ENCODE results near the gene SCYGR5. TPM values are rescaled to one million over a fixed set of nuclear protein-coding genes. Genes with fewer than 3 reads are reported as not detected.

The SCYGR5 gene
- total RNA-seq, 1 donor from 2014 or later, result not detected

DNA sequence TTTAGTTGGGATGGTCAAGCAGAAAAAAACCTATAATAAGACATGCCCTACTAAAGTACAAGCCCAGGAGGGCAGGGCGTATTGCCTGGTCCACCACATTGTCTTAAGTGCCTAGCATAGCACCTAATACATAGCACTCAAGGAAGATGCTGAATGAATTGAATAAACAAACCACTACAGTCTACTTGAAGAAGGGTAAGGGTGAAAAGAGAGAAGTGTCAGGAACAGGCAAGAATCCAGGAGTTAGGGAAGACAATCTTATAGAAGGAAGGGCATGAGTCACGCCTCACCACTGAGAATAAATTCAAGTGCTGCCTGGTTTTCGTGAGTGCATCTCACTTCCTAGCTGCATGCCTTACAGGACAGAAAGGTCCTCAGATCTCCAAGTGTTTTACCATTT lies 37.4 kb downstream of the SCYGR5 start:
- TF ChIP-seq, protein P1, sequence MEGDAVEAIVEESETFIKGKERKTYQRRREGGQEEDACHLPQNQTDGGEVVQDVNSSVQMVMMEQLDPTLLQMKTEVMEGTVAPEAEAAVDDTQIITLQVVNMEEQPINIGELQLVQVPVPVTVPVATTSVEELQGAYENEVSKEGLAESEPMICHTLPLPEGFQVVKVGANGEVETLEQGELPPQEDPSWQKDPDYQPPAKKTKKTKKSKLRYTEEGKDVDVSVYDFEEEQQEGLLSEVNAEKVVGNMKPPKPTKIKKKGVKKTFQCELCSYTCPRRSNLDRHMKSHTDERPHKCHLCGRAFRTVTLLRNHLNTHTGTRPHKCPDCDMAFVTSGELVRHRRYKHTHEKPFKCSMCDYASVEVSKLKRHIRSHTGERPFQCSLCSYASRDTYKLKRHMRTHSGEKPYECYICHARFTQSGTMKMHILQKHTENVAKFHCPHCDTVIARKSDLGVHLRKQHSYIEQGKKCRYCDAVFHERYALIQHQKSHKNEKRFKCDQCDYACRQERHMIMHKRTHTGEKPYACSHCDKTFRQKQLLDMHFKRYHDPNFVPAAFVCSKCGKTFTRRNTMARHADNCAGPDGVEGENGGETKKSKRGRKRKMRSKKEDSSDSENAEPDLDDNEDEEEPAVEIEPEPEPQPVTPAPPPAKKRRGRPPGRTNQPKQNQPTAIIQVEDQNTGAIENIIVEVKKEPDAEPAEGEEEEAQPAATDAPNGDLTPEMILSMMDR (conservative IDR thresholded peaks at IDR 0.05; ENCODE audit: low read depth, low read length), result no peak
- no peak for DNase-seq (ENCODE audit: low read depth)
- H3K4me3 ChIP-seq (ENCODE audit: low read depth, low read length), result no peak overlapping the region

- no peak overlapping the region for H3K4me3 ChIP-seq (ENCODE audit: low read depth, low read length)
- no peak for DNase-seq (ENCODE audit: low read depth)
- TF ChIP-seq, protein P1 (conservative IDR thresholded peaks at IDR 0.05; ENCODE audit: low read depth, low read length), result no peak
Observed at GRCh38 chr2:227706859-227707258, 40.3 kb downstream of the SCYGR5 start.

- no peak for DNase-seq (ENCODE audit: low read depth)
- TF ChIP-seq, protein P1 (conservative IDR thresholded peaks at IDR 0.05; ENCODE audit: low read depth, low read length), result no peak
- no peak overlapping the region for H3K4me3 ChIP-seq (ENCODE audit: low read depth, low read length)
Observed at GRCh38 chr2:227707390-227707789, 40.8 kb downstream of the SCYGR5 start.

- no peak overlapping the region for H3K4me3 ChIP-seq (ENCODE audit: low read depth, low read length)
- TF ChIP-seq, protein P1 (conservative IDR thresholded peaks at IDR 0.05; ENCODE audit: low read depth, low read length), result no peak
- DNase-seq (ENCODE audit: low read depth), result no peak
Observed at GRCh38 chr2:227710986-227711385, 44.4 kb downstream of the SCYGR5 start.

GRCh38 chr2:227713291-227713690 lies 46.7 kb downstream of the SCYGR5 start:
- TF ChIP-seq, protein P1 (conservative IDR thresholded peaks at IDR 0.05; ENCODE audit: low read depth, low read length), result no peak
- DNase-seq (ENCODE audit: low read depth), result no peak
- no peak overlapping the region for H3K4me3 ChIP-seq (ENCODE audit: low read depth, low read length)

- DNase-seq (ENCODE audit: low read depth), result no peak
- no peak overlapping the region for H3K4me3 ChIP-seq (ENCODE audit: low read depth, low read length)
- TF ChIP-seq, protein P1 (conservative IDR thresholded peaks at IDR 0.05; ENCODE audit: low read depth, low read length), result no peak
Observed at GRCh38 chr2:227716501-227716900, 49.9 kb downstream of the SCYGR5 start.

Other genes starting within 250 kb of the SCYGR5 start
- 75.8 and 132 TPM in 2 replicates for gene AGFG1, start 194.6 kb upstream of the SCYGR5 start, total RNA-seq
- gene SCYGR2, start 67.9 kb upstream of the SCYGR5 start, total RNA-seq, result not detected in 2 replicates
- not detected in 2 replicates for gene SCYGR3, start 52.0 kb upstream of the SCYGR5 start, total RNA-seq
- not detected in 2 replicates for gene SCYGR4, start 49.3 kb upstream of the SCYGR5 start, total RNA-seq
- 0.17 and 0.29 TPM in 2 replicates for gene SLC19A3, start 51.2 kb downstream of the SCYGR5 start, total RNA-seq
- gene SCYGR6, start 58.0 kb downstream of the SCYGR5 start, total RNA-seq, result not detected in 2 replicates
- not detected in 2 replicates for gene SCYGR7, start 61.5 kb downstream of the SCYGR5 start, total RNA-seq
- gene SCYGR8, start 79.1 kb downstream of the SCYGR5 start, total RNA-seq, result not detected in 2 replicates
- 1.0 and 1.2 TPM in 2 replicates for gene CCL20, start 147.0 kb downstream of the SCYGR5 start, total RNA-seq
- 1.6 and 1.7 TPM in 2 replicates for gene DAW1, start 204.8 kb downstream of the SCYGR5 start, total RNA-seq